ENCODE results near the gene ZMYND10. TPM values are rescaled to one million over a fixed set of nuclear protein-coding genes. Genes with fewer than 3 reads are reported as not detected.

ZMYND10 gene
- total and polyA plus RNA-seq, 8 donors: 1.6 to 25.5 (median 17.2) TPM

GRCh38 chr3:50337175-50337861 is 8.2 kb downstream of the ZMYND10 start:
- Histone ChIP-seq H3K4me3 (peak overlapping the region; percentile 51 to 81), H3K27ac (peak overlapping the region; percentile 94 to 98), H3K27me3 (no peaks in the 10 kb centered on the region), H3K4me1 (peaks cover 36 to 89% of the 10 kb centered on the region in 2 donors), H3K36me3 (peaks cover 0 to 12% of the 10 kb centered on the region in 2 donors), H3K9me3 (no peaks in the 10 kb centered on the region)
- intact Hi-C loops (cut with DNase I): no loop called here
- ATAC-seq (peak; percentile 86), DNase-seq (peak; percentile 97 to 100 (median 100))
- TF ChIP-seq CTCF (IDR thresholded peaks at IDR 0.05): no peak

DNA sequence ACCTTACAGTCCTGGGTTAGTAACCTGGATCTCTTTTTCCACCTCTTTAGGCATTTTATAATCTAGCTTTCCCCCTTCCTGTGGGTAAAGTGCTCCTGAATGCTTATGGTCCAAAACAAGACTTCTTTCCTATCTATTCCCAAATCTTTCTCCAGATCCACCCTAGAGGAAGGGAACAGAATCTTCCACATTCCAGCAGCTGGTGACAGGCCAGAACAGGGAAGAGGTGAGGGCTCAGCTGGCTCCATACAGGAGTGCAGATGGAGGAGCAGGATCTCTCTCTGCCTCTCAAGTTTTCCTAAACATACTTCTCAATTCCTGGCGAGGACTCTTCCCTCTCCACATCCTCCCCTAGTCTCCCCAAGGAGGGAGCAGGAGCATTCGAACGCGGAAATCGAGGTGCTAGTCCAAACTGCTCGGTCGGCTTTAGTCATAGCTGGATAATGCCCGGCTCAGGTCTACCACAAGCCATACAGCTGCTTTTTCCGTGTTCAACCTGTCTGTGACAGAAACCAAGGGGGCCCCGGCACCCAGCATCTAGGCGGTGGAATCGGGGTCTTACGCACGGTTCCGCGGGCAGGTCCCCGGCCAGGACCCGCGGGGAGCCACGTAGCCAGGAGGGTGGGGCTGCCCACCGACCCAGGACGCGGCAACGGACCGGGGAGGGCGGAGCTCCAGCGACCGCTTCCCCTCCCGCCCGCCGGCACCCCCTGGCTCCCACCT is 8.9 kb downstream of the ZMYND10 start:
- intact Hi-C loops (cut with DNase I): no loop called here
- DNase-seq (no peak), ATAC-seq (peak; percentile 21)
- H3K27ac ChIP-seq: peak overlapping the region; percentile 94 to 98
- H3K36me3 ChIP-seq: peaks cover 0 to 19% of the 10 kb centered on the region in 2 donors
- peaks cover 35 to 92% of the 10 kb centered on the region in 2 donors for H3K4me1 ChIP-seq
- peak overlapping the region; percentile 51 to 81 for H3K4me3 ChIP-seq
- H3K9me3 ChIP-seq: no peaks in the 10 kb centered on the region
- H3K27me3 ChIP-seq: no peaks in the 10 kb centered on the region
- no peak for TF ChIP-seq CTCF (IDR thresholded peaks at IDR 0.05)

DNA sequence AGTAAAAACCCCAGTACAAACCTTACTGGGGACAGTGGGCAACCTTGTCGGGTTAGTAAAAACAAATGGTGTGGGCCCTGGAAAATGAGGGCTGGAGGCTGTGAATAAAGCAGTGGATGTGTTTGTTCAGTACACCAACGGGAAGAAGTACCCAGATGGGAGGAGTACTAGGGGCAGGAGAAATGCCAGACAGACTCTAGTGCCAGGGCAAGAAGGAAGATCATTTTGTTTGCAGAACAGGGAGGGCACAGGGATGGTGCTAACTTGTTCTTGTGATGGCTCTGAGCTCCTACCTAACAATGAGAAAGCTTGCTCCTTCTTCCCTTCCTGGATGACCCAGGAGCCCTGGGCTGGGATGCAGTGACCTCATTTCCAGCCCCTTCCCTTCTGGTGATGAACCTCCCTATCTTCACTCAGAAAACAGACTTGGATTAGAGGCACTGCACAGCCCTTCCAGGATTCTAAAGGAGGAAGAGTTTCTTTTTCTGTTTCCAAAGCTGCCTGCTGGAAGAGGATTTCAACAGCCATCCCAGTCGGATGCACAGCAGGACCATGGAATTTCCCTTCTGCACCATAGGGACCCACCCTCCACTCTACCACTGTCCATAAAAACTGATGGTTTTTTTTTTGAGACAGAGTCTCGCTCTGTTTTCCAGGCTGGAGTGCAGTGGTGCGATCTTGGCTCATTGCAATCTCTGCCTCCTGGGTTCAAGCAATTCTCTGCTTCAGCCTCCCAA is 11.0 kb downstream of the ZMYND10 start:
- peaks cover 23 to 71% of the 10 kb centered on the region in 2 donors for H3K4me1 ChIP-seq
- ATAC-seq (no peak), DNase-seq (no peak)
- H3K9me3 ChIP-seq: no peaks in the 10 kb centered on the region
- peak overlapping the region; percentile 94 to 98 for H3K27ac ChIP-seq
- H3K27me3 ChIP-seq: no peaks in the 10 kb centered on the region
- H3K36me3 ChIP-seq: peaks cover 0 to 40% of the 10 kb centered on the region in 2 donors
- TF ChIP-seq CTCF (IDR thresholded peaks at IDR 0.05): no peak
- intact Hi-C loops (cut with DNase I): no loop called here
- H3K4me3 ChIP-seq: peak overlapping the region in 1 of 2 donors; percentile 81

DNA sequence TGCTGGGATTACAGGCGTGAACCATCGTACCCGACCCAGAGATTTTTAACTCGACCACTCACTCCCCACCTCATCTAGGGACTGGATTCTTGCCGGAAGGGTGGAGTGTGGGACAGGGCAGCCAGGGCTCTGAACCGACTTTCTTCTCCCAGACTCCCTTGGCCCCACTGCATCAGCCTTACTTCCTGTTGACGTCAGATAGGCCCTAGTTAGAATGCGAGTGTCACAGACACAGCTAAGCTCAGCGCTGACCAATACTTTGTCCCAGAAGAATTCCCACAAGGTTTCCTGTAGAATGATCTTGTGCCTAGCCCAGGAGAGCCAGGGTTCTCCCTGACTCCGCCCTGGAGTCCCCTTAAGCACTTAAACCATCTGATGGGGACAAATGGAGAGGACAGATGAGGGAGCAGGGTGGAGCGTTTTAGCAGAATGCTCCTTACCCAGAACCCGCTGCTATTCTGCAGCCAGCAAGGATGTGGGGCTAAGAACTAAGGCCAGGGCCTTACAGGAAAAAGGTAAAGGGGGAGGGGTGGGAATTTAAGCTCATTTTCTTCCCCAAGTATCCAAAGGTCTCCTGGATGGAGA is 11.7 kb downstream of the ZMYND10 start:
- no peak for TF ChIP-seq CTCF (IDR thresholded peaks at IDR 0.05)
- DNase-seq (peak in 1 of 4 donors; percentile 40), ATAC-seq (no peak)
- H3K27ac ChIP-seq: peak overlapping the region; percentile 94 to 98
- H3K9me3 ChIP-seq: no peaks in the 10 kb centered on the region
- peak overlapping the region in 1 of 2 donors; percentile 81 for H3K4me3 ChIP-seq
- peaks cover 0 to 46% of the 10 kb centered on the region in 2 donors for H3K36me3 ChIP-seq
- intact Hi-C loops (cut with DNase I): no loop called here
- peaks cover 23 to 65% of the 10 kb centered on the region in 2 donors for H3K4me1 ChIP-seq
- no peaks in the 10 kb centered on the region for H3K27me3 ChIP-seq

All from left lung (tissue), 10 donors.